A673 (cell line): ENCODE data around the gene CNIH1. TPM values are rescaled to one million over a fixed set of nuclear protein-coding genes. Genes with fewer than 3 reads are reported as not detected.
"Not testable (repeated sequence)": the region's sequence is repeated elsewhere in the genome, so short reads cannot be mapped to it uniquely, and the experiment has no call there.

Source experiments
- BruUV-seq: library from RNA; stranded (reverse); fragments of 400-500 nt; replicated peaks from 2 replicates; lab custom pipeline; 2021; lab: Mats Ljungman, UMichigan
- CTCF ChIA-PET: fragments of 300-600 bp; sonication (Branson Sonifier 250); formaldehyde crosslinking; loops from one replicate; lab custom pipeline; 2022; ENCODE audit warnings: antibody characterized with exemption; lab: Charles Lee
- POLR2A ChIA-PET: fragments of 300-600 bp; sonication (Branson Sonifier 250); formaldehyde crosslinking; loops from one replicate; lab custom pipeline; 2022; ENCODE audit warnings: antibody characterized with exemption; ENCODE audit not compliant: low non-redundant PET; lab: Charles Lee
- DNase-seq: peaks from one replicate; pipeline ENCODE4 v3.0.0-alpha.2; 2015; ENCODE audit warnings: low spot score
- H3K27ac ChIP-seq: fragments of 200-600 bp; sonication (generic); 2 replicates; pipeline ENCODE4 v1.5.1; 2016; ENCODE audit warnings: mixed run types, low read depth, mild to moderate bottlenecking, mixed read lengths, antibody characterized with exemption, low read length; ENCODE audit not compliant: poor library complexity, severe bottlenecking
- H3K27me3 ChIP-seq: fragments of 200-600 bp; sonication (generic); replicated peaks from 2 replicates; pipeline ENCODE4 v1.6.1; 2017; ENCODE audit warnings: mixed run types, low read depth, mild to moderate bottlenecking, mixed read lengths, antibody characterized with exemption, low read length; ENCODE audit not compliant: insufficient read depth, poor library complexity
- H3K36me3 ChIP-seq: fragments of 200-600 bp; sonication (generic); 2 replicates; pipeline ENCODE4 v1.6.1; 2016; ENCODE audit warnings: mixed run types, mild to moderate bottlenecking, mixed read lengths, antibody characterized with exemption, low read length; ENCODE audit not compliant: insufficient read depth, poor library complexity, severe bottlenecking
- H3K4me1 ChIP-seq: fragments of 200-600 bp; sonication (generic); 2 replicates; pipeline ENCODE4 v1.6.1; 2017; ENCODE audit warnings: mixed run types, mild to moderate bottlenecking, mixed read lengths, antibody characterized with exemption, low read length; ENCODE audit not compliant: insufficient read depth, poor library complexity, severe bottlenecking
- H3K4me3 ChIP-seq: fragments of 200-600 bp; sonication (generic); 2 replicates; pipeline ENCODE4 v1.5.1; 2016; ENCODE audit warnings: low read depth, mixed run types, mild to moderate bottlenecking, mixed read lengths, low read length; ENCODE audit not compliant: poor library complexity, severe bottlenecking
- H3K9me3 ChIP-seq: fragments of 200-600 bp; sonication (generic); 2 replicates; pipeline ENCODE4 v1.6.1; 2016; ENCODE audit warnings: mixed run types, low read depth, mild to moderate bottlenecking, mixed read lengths, antibody characterized with exemption, low read length; ENCODE audit not compliant: poor library complexity, severe bottlenecking
- CTCF ChIP-seq: fragments of 300-800, 200-600 bp; sonication (generic); conservative IDR thresholded peaks from 2 replicates; pipeline ENCODE4 v1.5.1; 2017; ENCODE audit warnings: low read depth, mild to moderate bottlenecking, antibody characterized with exemption, low read length, moderate library complexity, mixed read lengths
- EZH2 ChIP-seq: fragments of 200-600 bp; sonication (generic); IDR thresholded peaks from 2 replicates; pipeline ENCODE4 v1.6.1; 2017; ENCODE audit warnings: borderline replicate concordance, low read depth, mild to moderate bottlenecking, mixed read lengths, antibody characterized with exemption, low read length; ENCODE audit not compliant: poor library complexity, severe bottlenecking
- intact Hi-C: fragments of 100-400 bp; cut with micrococcal nuclease; formaldehyde crosslinking; loops from one replicate; pipeline ENCODE4 v1.10.0; 2022; ENCODE audit not compliant: unreplicated experiment
- total RNA-seq: library from RNA; stranded (reverse); gene quantifications from 2 replicates; pipeline ENCODE4 v1.2.3, GENCODE V29; 2021

CNIH1 gene
- total RNA-seq, 1 experiment from 2014 or later, result 170 TPM

GRCh38 chr14:54410215-54410614, 31.0 kb downstream of the CNIH1 start:
- peaks cover 76% of the 10 kb centered on the region for H3K36me3 ChIP-seq
- H3K27me3 ChIP-seq, result no peaks in the 10 kb centered on the region
- TF ChIP-seq EZH2 (no peak), CTCF (no peak)
- no peak overlapping the region for H3K27ac ChIP-seq
- no peaks in the 10 kb centered on the region for H3K4me1 ChIP-seq
- H3K4me3 ChIP-seq, result no peak overlapping the region
- POLR2A ChIA-PET, result interaction anchor here (0.7 kb wide), 1 partner anchor 232 kb away, joined by 17 read pairs; no protein-coding TSS in a partner anchor
- intact Hi-C loops, result no loop called here
- H3K9me3 ChIP-seq, result no peaks in the 10 kb centered on the region
- no peak for DNase-seq
- CTCF ChIA-PET, result no interaction called here
- no TSS peak for BruUV-seq

- H3K27ac ChIP-seq, BruUV-seq, H3K4me1 ChIP-seq, H3K4me3 ChIP-seq, CTCF ChIA-PET, intact Hi-C loops, H3K9me3 ChIP-seq, DNase-seq, H3K27me3 ChIP-seq: not testable (repeated sequence)
- peaks cover 43% of the 10 kb centered on the region for H3K36me3 ChIP-seq
- POLR2A ChIA-PET, result interaction anchor here (0.6 kb wide), 1 partner anchor 207 kb away, joined by 4 read pairs; no protein-coding TSS in a partner anchor
These were observed 37.7 kb downstream of the CNIH1 start for GRCh38 chr14:54403401-54404005.

GRCh38 chr14:54399560-54399959, 41.6 kb downstream of the CNIH1 start:
- no TSS peak for BruUV-seq
- Histone ChIP-seq H3K4me1 (peaks cover 15% of the 10 kb centered on the region), H3K36me3 (peaks cover 22% of the 10 kb centered on the region), H3K27me3 (no peaks in the 10 kb centered on the region), H3K4me3 (no peak overlapping the region), H3K27ac (no peak overlapping the region), H3K9me3 (peaks cover 4% of the 10 kb centered on the region)
- intact Hi-C loops, result no loop called here
- no peak for TF ChIP-seq CTCF
- no peak for TF ChIP-seq EZH2
- ChIA-PET CTCF (no interaction called here), POLR2A (no interaction called here)
- DNase-seq, result no peak
